Measurements from ENCODE around the gene SS18L1. TPM values are rescaled to one million over a fixed set of nuclear protein-coding genes. Genes with fewer than 3 reads are reported as not detected.

The SS18L1 gene
- total RNA-seq, 3 donors from 2014 or later (not counting 1 experiment from before 2014, with no cell fraction given), result 19.1 to 26.0 (median 23.7) TPM

- no peaks in the 10 kb centered on the region for H3K36me3 Mint-ChIP-seq
- Histone ChIP-seq H3K36me3 (ENCODE audit: control insufficient read depth, insufficient read depth, low read length) (no peaks in the 10 kb centered on the region), H3K27me3 (ENCODE audit: control insufficient read depth, insufficient read depth, low read length) (peaks cover 15% of the 10 kb centered on the region), H3K9me3 (ENCODE audit: control insufficient read depth, insufficient read depth, low read length) (no peaks in the 10 kb centered on the region), H3K4me3 (ENCODE audit: low read length) (no peak overlapping the region), H3K27ac (ENCODE audit: low read length) (no peak overlapping the region), H3K4me1 (ENCODE audit: control insufficient read depth, insufficient read depth, low read length) (no peaks in the 10 kb centered on the region)
- ATAC-seq (no peak), DNase-seq (no peak)
- H3K9me3 Mint-ChIP-seq, result no peaks in the 10 kb centered on the region
- H3K4me1 Mint-ChIP-seq, result peaks cover 0 to 2% of the 10 kb centered on the region in 2 donors
- WGBS (ENCODE audit: insufficient coverage), result 84% methylated on average over 17 of the region's 17 CpGs
- no peak overlapping the region for H3K27ac Mint-ChIP-seq
- H3K4me3 Mint-ChIP-seq, result no peak overlapping the region
- intact Hi-C loops (cut with micrococcal nuclease), result no loop called here
- H3K27me3 Mint-ChIP-seq (ENCODE audit: low read depth in 2 of 2), result peaks cover 26 to 28% of the 10 kb centered on the region in 2 donors
- TF ChIP-seq, protein P1, sequence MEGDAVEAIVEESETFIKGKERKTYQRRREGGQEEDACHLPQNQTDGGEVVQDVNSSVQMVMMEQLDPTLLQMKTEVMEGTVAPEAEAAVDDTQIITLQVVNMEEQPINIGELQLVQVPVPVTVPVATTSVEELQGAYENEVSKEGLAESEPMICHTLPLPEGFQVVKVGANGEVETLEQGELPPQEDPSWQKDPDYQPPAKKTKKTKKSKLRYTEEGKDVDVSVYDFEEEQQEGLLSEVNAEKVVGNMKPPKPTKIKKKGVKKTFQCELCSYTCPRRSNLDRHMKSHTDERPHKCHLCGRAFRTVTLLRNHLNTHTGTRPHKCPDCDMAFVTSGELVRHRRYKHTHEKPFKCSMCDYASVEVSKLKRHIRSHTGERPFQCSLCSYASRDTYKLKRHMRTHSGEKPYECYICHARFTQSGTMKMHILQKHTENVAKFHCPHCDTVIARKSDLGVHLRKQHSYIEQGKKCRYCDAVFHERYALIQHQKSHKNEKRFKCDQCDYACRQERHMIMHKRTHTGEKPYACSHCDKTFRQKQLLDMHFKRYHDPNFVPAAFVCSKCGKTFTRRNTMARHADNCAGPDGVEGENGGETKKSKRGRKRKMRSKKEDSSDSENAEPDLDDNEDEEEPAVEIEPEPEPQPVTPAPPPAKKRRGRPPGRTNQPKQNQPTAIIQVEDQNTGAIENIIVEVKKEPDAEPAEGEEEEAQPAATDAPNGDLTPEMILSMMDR (IDR thresholded peaks at IDR 0.05), result no peak
These were observed 82.5 kb downstream of the SS18L1 start for GRCh38 chr20:62225820-62226635.

- Histone ChIP-seq H3K9me3 (ENCODE audit: control insufficient read depth, insufficient read depth, low read length) (no peaks in the 10 kb centered on the region), H3K27me3 (ENCODE audit: control insufficient read depth, insufficient read depth, low read length) (peaks cover 6% of the 10 kb centered on the region), H3K36me3 (ENCODE audit: control insufficient read depth, insufficient read depth, low read length) (no peaks in the 10 kb centered on the region), H3K27ac (ENCODE audit: low read length) (no peak overlapping the region), H3K4me3 (ENCODE audit: low read length) (no peak overlapping the region), H3K4me1 (ENCODE audit: control insufficient read depth, insufficient read depth, low read length) (no peaks in the 10 kb centered on the region)
- H3K4me3 Mint-ChIP-seq, result no peak overlapping the region
- no peaks in the 10 kb centered on the region for H3K36me3 Mint-ChIP-seq
- H3K27ac Mint-ChIP-seq, result no peak overlapping the region
- intact Hi-C loops (cut with micrococcal nuclease), result no loop called here
- DNase-seq, result no peak
- H3K27me3 Mint-ChIP-seq (ENCODE audit: low read depth in 2 of 2), result peaks cover 22% of the 10 kb centered on the region in 2 donors
- ATAC-seq, result no peak
- H3K9me3 Mint-ChIP-seq, result no peaks in the 10 kb centered on the region
- 78% methylated on average over 24 of the region's 24 CpGs for WGBS (ENCODE audit: insufficient coverage)
- H3K4me1 Mint-ChIP-seq, result no peaks in the 10 kb centered on the region
- TF ChIP-seq, protein P1 (IDR thresholded peaks at IDR 0.05), result no peak
These were observed 83.4 kb downstream of the SS18L1 start for GRCh38 chr20:62226707-62227590.

DNA sequence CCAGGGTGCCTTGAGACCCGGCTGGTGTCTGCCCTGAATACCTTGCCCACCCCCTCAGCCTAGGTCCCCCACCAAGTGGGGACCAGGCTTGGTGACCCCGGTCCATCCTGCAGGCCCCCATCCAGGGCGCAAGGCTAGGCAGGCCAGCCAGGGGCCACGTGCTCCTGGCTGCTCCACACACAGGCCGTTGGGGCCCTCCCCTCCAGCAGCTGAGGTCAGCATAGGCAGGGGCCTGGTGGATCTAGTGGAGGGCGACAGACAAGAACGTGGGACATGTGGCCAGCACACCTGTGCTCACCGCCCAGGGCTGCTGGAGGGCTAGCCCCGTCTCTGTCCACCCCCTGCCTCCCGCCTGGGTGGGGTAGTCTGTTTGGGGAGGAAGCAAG is 84.0 kb downstream of the SS18L1 start:
- TF ChIP-seq, protein P1 (IDR thresholded peaks at IDR 0.05), result no peak
- H3K4me1 ChIP-seq (ENCODE audit: control insufficient read depth, insufficient read depth, low read length), result no peaks in the 10 kb centered on the region
- Mint-ChIP-seq H3K27ac (no peak overlapping the region), H3K36me3 (no peaks in the 10 kb centered on the region), H3K4me1 (no peaks in the 10 kb centered on the region), H3K27me3 (ENCODE audit: low read depth in 2 of 2) (peaks cover 17 to 21% of the 10 kb centered on the region in 2 donors), H3K9me3 (no peaks in the 10 kb centered on the region), H3K4me3 (no peak overlapping the region)
- 61% methylated on average over 10 of the region's 10 CpGs for WGBS (ENCODE audit: insufficient coverage)
- H3K36me3 ChIP-seq (ENCODE audit: control insufficient read depth, insufficient read depth, low read length), result no peaks in the 10 kb centered on the region
- peaks cover under 1% of the 10 kb centered on the region for H3K27me3 ChIP-seq (ENCODE audit: control insufficient read depth, insufficient read depth, low read length)
- H3K27ac ChIP-seq (ENCODE audit: low read length), result no peak overlapping the region
- no peak overlapping the region for H3K4me3 ChIP-seq (ENCODE audit: low read length)
- ATAC-seq (no peak), DNase-seq (no peak)
- H3K9me3 ChIP-seq (ENCODE audit: control insufficient read depth, insufficient read depth, low read length), result no peaks in the 10 kb centered on the region
- intact Hi-C loops (cut with micrococcal nuclease), result no loop called here

Data from natural killer cell (primary cell).